ENCODE data around the gene C16orf96. TPM values are rescaled to one million over a fixed set of nuclear protein-coding genes. Genes with fewer than 3 reads are reported as not detected.

The C16orf96 gene
- total and polyA plus RNA-seq, 2 donors (not counting 1 experiment from before 2014, with no cell fraction given) = 0.31 to 0.79 TPM

DNA sequence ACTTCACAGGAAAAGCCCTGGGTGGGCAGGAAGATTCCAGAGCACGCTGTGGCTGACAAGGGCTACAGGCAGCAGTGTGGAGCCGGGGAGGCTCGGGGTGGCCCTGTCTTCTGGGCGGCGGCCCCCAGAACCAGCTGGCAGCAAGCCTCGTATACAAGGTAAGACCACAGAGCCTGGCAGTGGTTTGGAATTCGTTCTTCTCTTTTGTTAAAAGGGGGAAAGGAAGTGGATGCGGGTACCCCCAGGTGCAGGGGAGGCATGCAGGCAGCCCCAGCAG lies 52.5 kb downstream of the C16orf96 start:
- Histone ChIP-seq H2AFZ (ENCODE audit: insufficient read depth, low read depth, low read length, poor library complexity, severe bottlenecking) (no peak overlapping the region), H3K36me3 (replicated peaks in 1 of 2; ENCODE audit: control extremely low read depth in 1 of 2, control insufficient read depth in 1 of 2, extremely low read depth in 1 of 2, insufficient read depth in 2 of 2, low read length in 1 of 2) (peaks cover 0 to 7% of the 10 kb centered on the region in 2 experiments), H3K79me2 (ENCODE audit: control insufficient read depth, insufficient read depth, low read length) (peaks cover 26% of the 10 kb centered on the region), H3K4me1 (ENCODE audit: control insufficient read depth in 2 of 2, insufficient read depth in 2 of 2, low read length in 2 of 2) (peaks cover 9 to 14% of the 10 kb centered on the region in 2 donors), H3K4me2 (replicated peaks; ENCODE audit: low read depth, low read length, poor library complexity, severe bottlenecking) (no peak overlapping the region), H3K27me3 (replicated peaks in 1 of 4; ENCODE audit: control extremely low read depth in 1 of 4, control insufficient read depth in 3 of 4, insufficient read depth in 4 of 4, low read length in 3 of 4) (no peaks in the 10 kb centered on the region), H3K4me3 (ENCODE audit: control extremely low read depth in 1 of 5, extremely low read depth in 1 of 5, insufficient read depth in 1 of 5, low read depth in 2 of 5, low read length in 4 of 5) (no peak overlapping the region), H4K20me1 (ENCODE audit: control insufficient read depth, insufficient read depth, low read length, poor library complexity, severe bottlenecking) (peaks cover 45% of the 10 kb centered on the region), H3K27ac (ENCODE audit: low read length in 2 of 2) (no peak overlapping the region), H3K9me3 (ENCODE audit: control extremely low read depth in 1 of 3, control insufficient read depth in 2 of 3, insufficient read depth in 1 of 3, low read length in 2 of 3) (no peaks in the 10 kb centered on the region), H3K9ac (ENCODE audit: low read length) (no peak overlapping the region)
- H3K4me1 Mint-ChIP-seq = peaks cover 6% of the 10 kb centered on the region
- CTCF ChIA-PET = interaction anchor here (0.5 kb wide), 1 partner anchor 20 kb away, joined by 4 read pairs; no protein-coding TSS in a partner anchor
- TF ChIP-seq EZH2 (IDR thresholded peaks at IDR 0.05; ENCODE audit: borderline replicate concordance, insufficient read depth, low read depth, low read length, poor library complexity, severe bottlenecking) = no peak
- TF ChIP-seq, protein P1, sequence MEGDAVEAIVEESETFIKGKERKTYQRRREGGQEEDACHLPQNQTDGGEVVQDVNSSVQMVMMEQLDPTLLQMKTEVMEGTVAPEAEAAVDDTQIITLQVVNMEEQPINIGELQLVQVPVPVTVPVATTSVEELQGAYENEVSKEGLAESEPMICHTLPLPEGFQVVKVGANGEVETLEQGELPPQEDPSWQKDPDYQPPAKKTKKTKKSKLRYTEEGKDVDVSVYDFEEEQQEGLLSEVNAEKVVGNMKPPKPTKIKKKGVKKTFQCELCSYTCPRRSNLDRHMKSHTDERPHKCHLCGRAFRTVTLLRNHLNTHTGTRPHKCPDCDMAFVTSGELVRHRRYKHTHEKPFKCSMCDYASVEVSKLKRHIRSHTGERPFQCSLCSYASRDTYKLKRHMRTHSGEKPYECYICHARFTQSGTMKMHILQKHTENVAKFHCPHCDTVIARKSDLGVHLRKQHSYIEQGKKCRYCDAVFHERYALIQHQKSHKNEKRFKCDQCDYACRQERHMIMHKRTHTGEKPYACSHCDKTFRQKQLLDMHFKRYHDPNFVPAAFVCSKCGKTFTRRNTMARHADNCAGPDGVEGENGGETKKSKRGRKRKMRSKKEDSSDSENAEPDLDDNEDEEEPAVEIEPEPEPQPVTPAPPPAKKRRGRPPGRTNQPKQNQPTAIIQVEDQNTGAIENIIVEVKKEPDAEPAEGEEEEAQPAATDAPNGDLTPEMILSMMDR (IDR thresholded peaks at IDR 0.05) = no peak
- no peaks in the 10 kb centered on the region for H3K9me3 Mint-ChIP-seq (ENCODE audit: insufficient read depth)
- DNase-seq (no peak), ATAC-seq (ENCODE audit: low read depth) (no peak)
- H3K27me3 Mint-ChIP-seq = no peaks in the 10 kb centered on the region
- intact Hi-C loops (cut with micrococcal nuclease) = no loop called here
- POLR2A ChIA-PET = no interaction called here
- WGBS (ENCODE audit: insufficient coverage) = 81% methylated on average over 7 of the region's 8 CpGs
- no peak overlapping the region for H3K4me3 Mint-ChIP-seq
- H3K27ac Mint-ChIP-seq = no peak overlapping the region

DNA sequence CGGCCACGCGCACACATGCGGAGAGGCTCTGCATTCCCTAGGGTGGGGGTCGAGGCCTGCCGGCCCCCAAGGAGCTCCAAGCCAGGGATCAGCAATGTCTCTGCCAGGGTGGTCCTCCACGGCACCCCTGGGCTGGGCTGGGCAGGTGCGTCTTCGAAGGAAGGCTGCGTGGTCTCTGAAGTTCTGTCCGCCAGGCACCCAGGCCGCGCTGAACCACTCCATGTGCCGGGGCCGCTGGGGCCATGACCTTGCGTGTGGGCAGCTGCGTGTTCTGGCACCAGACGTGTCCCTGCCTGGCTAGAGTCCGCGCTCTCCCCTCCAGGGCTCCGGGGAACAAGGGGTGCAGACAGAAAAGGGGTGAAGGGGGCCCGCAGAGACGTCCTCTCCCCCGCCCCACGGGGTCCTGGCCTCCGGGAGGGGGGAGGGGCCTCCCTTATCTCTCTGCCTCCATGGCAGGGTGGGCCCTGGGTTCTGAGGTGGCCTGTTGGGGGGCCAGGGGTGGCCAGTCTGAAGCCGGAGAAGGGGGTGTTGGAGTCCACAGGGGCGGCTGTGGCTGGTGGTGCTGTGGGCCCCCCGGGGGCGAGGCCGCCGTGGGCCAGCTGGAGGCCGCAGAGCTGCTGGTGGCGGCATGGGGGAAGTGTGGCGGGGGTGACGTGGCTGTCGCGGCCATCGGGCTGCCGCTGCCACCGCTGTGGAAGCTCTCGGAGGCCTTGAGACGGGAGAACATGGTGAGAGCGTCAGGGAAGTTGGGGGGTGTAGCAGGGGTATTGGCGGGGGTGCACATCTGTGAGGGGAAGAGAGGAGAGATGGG lies 53.3 kb downstream of the C16orf96 start:
- H3K9me3 Mint-ChIP-seq (ENCODE audit: insufficient read depth) = no peaks in the 10 kb centered on the region
- H3K27ac Mint-ChIP-seq = no peak overlapping the region
- POLR2A ChIA-PET = interaction anchor here (0.6 kb wide), 1 partner anchor 71 kb away, joined by 10 read pairs; the partner anchor contains the start of gene CDIP1

More for the DNA sequence above, 53.3 kb downstream of the C16orf96 start:
- Histone ChIP-seq H3K79me2 (ENCODE audit: control insufficient read depth, insufficient read depth, low read length) (peaks cover 33% of the 10 kb centered on the region), H3K27me3 (replicated peaks in 1 of 4; ENCODE audit: control extremely low read depth in 1 of 4, control insufficient read depth in 3 of 4, insufficient read depth in 4 of 4, low read length in 3 of 4) (no peaks in the 10 kb centered on the region), H3K4me1 (ENCODE audit: control insufficient read depth in 2 of 2, insufficient read depth in 2 of 2, low read length in 2 of 2) (peaks cover 12 to 17% of the 10 kb centered on the region in 2 donors), H3K9ac (ENCODE audit: low read length) (no peak overlapping the region), H4K20me1 (ENCODE audit: control insufficient read depth, insufficient read depth, low read length, poor library complexity, severe bottlenecking) (peaks cover 50% of the 10 kb centered on the region), H3K4me3 (ENCODE audit: control extremely low read depth in 1 of 5, extremely low read depth in 1 of 5, insufficient read depth in 1 of 5, low read depth in 2 of 5, low read length in 4 of 5) (no peak overlapping the region), H2AFZ (ENCODE audit: insufficient read depth, low read depth, low read length, poor library complexity, severe bottlenecking) (no peak overlapping the region), H3K4me2 (replicated peaks; ENCODE audit: low read depth, low read length, poor library complexity, severe bottlenecking) (no peak overlapping the region), H3K9me3 (ENCODE audit: control extremely low read depth in 1 of 3, control insufficient read depth in 2 of 3, insufficient read depth in 1 of 3, low read length in 2 of 3) (no peaks in the 10 kb centered on the region), H3K27ac (ENCODE audit: low read length in 2 of 2) (no peak overlapping the region), H3K36me3 (replicated peaks in 1 of 2; ENCODE audit: control extremely low read depth in 1 of 2, control insufficient read depth in 1 of 2, extremely low read depth in 1 of 2, insufficient read depth in 2 of 2, low read length in 1 of 2) (peaks cover 0 to 7% of the 10 kb centered on the region in 2 experiments)
- ATAC-seq (ENCODE audit: low read depth) (no peak), DNase-seq (no peak)
- WGBS (ENCODE audit: insufficient coverage) = 94% methylated on average over 36 of the region's 45 CpGs
- intact Hi-C loops (cut with micrococcal nuclease) = loop anchor here (10.0 kb wide), 2 partner anchors 495 to 1345 kb away; partner anchors contain the start of gene ADCY9
- H3K4me3 Mint-ChIP-seq = no peak overlapping the region
- TF ChIP-seq, protein P1 (IDR thresholded peaks at IDR 0.05) = no peak
- no peaks in the 10 kb centered on the region for H3K27me3 Mint-ChIP-seq
- CTCF ChIA-PET = interaction anchor here (0.5 kb wide), 1 partner anchor 19 kb away, joined by 4 read pairs; no protein-coding TSS in a partner anchor
- H3K4me1 Mint-ChIP-seq = peaks cover 9% of the 10 kb centered on the region
